ENCODE measurements around the gene SUN2. TPM values are rescaled to one million over a fixed set of nuclear protein-coding genes. Genes with fewer than 3 reads are reported as not detected.

SUN2 gene
- total RNA-seq, 1 experiment from 2014 or later: 45.1 TPM

DNA sequence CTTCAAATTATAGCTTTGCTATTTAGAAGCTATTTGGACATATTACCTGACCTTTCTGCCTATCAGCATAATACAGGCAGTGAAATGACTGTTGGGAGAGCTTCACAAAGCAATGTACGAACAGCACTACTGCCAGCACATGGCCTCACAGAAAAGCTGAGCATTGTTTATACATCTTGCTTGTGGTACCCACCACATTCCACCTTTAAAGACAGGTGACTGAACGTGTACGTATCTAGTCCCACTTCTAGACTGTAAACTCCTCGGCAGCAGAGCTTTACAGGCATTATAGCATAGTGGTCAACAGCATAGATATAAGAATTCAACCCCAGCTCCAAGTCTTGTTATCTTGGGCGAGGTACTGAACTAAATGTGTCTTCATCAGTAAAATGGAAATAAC, 56.7 kb downstream of the SUN2 start:
- no peaks in the 10 kb centered on the region; the same call in 1 of the 2 replicates for H3K36me3 ChIP-seq (ENCODE audit: control insufficient read depth, insufficient read depth, low read length)
- no peaks in the 10 kb centered on the region for H3K9me3 ChIP-seq (ENCODE audit: control insufficient read depth, insufficient read depth, low read depth, low read length)
- no peaks in the 10 kb centered on the region for H3K27me3 ChIP-seq (ENCODE audit: control insufficient read depth, insufficient read depth, low read length)
- in situ Hi-C loops (cut with HindIII; ENCODE audit: low pct_unique_long_range_greater_than_20kb, low sequenced_read_pairs): no loop called here
- no peak for DNase-seq (ENCODE audit: low read depth, low spot score)
- peak overlapping the region; percentile 69 to 75 for H3K4me3 ChIP-seq (ENCODE audit: low read depth in 2 of 2, low read length in 2 of 2)
- ATAC-seq: no peak
- BruUV-seq (replicated peaks): no TSS peak
- peak overlapping the region; percentile 90 for H3K27ac ChIP-seq (ENCODE audit: low read length)
- H3K4me1 ChIP-seq (ENCODE audit: control insufficient read depth, insufficient read depth, low read length): peaks cover 17% of the 10 kb centered on the region
- intact Hi-C loops (cut with micrococcal nuclease; ENCODE audit: unreplicated experiment): no loop called here
- ChIA-PET POLR2A (interaction anchor here (0.9 to 1.0 kb wide), 2 partner anchors 17 to 40 kb away, joined by 3 to 5 read pairs; partner anchors contain the start of gene TOMM22), CTCF (no interaction called here)
- TF ChIP-seq, protein P1, sequence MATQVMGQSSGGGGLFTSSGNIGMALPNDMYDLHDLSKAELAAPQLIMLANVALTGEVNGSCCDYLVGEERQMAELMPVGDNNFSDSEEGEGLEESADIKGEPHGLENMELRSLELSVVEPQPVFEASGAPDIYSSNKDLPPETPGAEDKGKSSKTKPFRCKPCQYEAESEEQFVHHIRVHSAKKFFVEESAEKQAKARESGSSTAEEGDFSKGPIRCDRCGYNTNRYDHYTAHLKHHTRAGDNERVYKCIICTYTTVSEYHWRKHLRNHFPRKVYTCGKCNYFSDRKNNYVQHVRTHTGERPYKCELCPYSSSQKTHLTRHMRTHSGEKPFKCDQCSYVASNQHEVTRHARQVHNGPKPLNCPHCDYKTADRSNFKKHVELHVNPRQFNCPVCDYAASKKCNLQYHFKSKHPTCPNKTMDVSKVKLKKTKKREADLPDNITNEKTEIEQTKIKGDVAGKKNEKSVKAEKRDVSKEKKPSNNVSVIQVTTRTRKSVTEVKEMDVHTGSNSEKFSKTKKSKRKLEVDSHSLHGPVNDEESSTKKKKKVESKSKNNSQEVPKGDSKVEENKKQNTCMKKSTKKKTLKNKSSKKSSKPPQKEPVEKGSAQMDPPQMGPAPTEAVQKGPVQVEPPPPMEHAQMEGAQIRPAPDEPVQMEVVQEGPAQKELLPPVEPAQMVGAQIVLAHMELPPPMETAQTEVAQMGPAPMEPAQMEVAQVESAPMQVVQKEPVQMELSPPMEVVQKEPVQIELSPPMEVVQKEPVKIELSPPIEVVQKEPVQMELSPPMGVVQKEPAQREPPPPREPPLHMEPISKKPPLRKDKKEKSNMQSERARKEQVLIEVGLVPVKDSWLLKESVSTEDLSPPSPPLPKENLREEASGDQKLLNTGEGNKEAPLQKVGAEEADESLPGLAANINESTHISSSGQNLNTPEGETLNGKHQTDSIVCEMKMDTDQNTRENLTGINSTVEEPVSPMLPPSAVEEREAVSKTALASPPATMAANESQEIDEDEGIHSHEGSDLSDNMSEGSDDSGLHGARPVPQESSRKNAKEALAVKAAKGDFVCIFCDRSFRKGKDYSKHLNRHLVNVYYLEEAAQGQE (IDR thresholded peaks at IDR 0.05; ENCODE audit: insufficient read depth in 1 of 2, low read depth in 2 of 2, low read length in 1 of 2): no peak
- TF ChIP-seq SIN3A (IDR thresholded peaks at IDR 0.05; ENCODE audit: borderline replicate concordance, insufficient read depth, low read depth, low read length) (no peak), POLR2AphosphoS5 (IDR thresholded peaks at IDR 0.05; ENCODE audit: low read depth, low read length) (no peak)

DNA sequence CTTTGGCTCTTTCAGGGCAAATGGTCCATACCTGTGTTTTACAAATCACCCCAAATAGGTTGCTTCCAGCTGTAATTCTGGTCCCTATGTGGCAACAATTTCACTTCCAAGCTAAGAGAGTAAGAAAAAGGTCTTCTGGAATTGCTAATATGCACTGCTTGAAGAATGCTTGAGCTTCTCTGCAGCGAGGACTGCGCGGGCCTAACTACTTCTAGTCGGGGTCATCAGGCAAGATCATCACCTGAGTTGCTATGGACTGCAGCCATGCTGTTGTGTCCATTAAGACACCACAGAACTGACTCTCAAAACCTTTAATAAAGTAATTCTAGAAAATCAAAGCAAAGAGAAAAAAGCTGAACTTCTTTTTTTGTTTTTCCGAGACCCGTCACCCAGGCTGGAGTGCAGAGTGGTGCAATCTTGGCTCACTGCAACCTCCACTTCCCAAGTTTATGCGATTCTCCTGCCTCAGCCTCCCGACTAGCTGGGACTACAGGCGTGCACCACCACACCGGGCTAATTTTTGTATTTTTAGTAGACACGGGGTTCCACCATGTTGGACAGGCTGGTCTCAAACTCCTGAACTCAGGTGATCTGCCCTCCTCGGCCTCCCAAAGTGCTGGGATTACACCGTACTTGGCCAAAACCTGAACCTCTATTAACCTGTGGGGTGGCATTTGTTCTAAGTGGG, 57.2 kb downstream of the SUN2 start:
- Histone ChIP-seq H3K27ac (ENCODE audit: low read length) (peak overlapping the region; percentile 90), H3K27me3 (ENCODE audit: control insufficient read depth, insufficient read depth, low read length) (no peaks in the 10 kb centered on the region), H3K4me3 (ENCODE audit: low read depth in 2 of 2, low read length in 2 of 2) (peak overlapping the region; percentile 69 to 75), H3K4me1 (ENCODE audit: control insufficient read depth, insufficient read depth, low read length) (peaks cover 19% of the 10 kb centered on the region), H3K9me3 (ENCODE audit: control insufficient read depth, insufficient read depth, low read depth, low read length) (no peaks in the 10 kb centered on the region), H3K36me3 (ENCODE audit: control insufficient read depth, insufficient read depth, low read length) (no peaks in the 10 kb centered on the region; the same call in 1 of the 2 replicates)
- ChIA-PET POLR2A (interaction anchor here (0.9 to 1.0 kb wide), 2 partner anchors 17 to 40 kb away, joined by 3 read pairs; partner anchors contain the start of gene TOMM22), CTCF (no interaction called here)
- DNase-seq (ENCODE audit: low read depth, low spot score): no peak
- no TSS peak for BruUV-seq (replicated peaks)
- in situ Hi-C loops (cut with HindIII; ENCODE audit: low pct_unique_long_range_greater_than_20kb, low sequenced_read_pairs): no loop called here
- no peak for TF ChIP-seq SIN3A (IDR thresholded peaks at IDR 0.05; ENCODE audit: borderline replicate concordance, insufficient read depth, low read depth, low read length)
- TF ChIP-seq, protein P2, sequence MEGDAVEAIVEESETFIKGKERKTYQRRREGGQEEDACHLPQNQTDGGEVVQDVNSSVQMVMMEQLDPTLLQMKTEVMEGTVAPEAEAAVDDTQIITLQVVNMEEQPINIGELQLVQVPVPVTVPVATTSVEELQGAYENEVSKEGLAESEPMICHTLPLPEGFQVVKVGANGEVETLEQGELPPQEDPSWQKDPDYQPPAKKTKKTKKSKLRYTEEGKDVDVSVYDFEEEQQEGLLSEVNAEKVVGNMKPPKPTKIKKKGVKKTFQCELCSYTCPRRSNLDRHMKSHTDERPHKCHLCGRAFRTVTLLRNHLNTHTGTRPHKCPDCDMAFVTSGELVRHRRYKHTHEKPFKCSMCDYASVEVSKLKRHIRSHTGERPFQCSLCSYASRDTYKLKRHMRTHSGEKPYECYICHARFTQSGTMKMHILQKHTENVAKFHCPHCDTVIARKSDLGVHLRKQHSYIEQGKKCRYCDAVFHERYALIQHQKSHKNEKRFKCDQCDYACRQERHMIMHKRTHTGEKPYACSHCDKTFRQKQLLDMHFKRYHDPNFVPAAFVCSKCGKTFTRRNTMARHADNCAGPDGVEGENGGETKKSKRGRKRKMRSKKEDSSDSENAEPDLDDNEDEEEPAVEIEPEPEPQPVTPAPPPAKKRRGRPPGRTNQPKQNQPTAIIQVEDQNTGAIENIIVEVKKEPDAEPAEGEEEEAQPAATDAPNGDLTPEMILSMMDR (IDR thresholded peaks at IDR 0.05): no peak
- TF ChIP-seq TCF7L2 (IDR thresholded peaks at IDR 0.05; ENCODE audit: low read depth, low read length): no peak
- no peak for TF ChIP-seq POLR2AphosphoS5 (IDR thresholded peaks at IDR 0.05; ENCODE audit: low read depth, low read length)
- TF ChIP-seq, protein P1 (IDR thresholded peaks at IDR 0.05; ENCODE audit: insufficient read depth in 1 of 2, low read depth in 2 of 2, low read length in 1 of 2): no peak
- intact Hi-C loops (cut with micrococcal nuclease; ENCODE audit: unreplicated experiment): no loop called here
- no peak for ATAC-seq
